H9 (cell line): ENCODE results near the gene SLC14A1. TPM values are rescaled to one million over a fixed set of nuclear protein-coding genes. Genes with fewer than 3 reads are reported as not detected.

Source experiments
- DNase-seq: peaks from one replicate; pipeline ENCODE4 v3.0.0-alpha.2; 2017
- H2AFZ ChIP-seq: one replicate; pipeline ENCODE4 v1.6.1; 2013; ENCODE audit warnings: mild to moderate bottlenecking, low read length, control low read depth, moderate library complexity
- H2AK5ac ChIP-seq: 2 replicates; pipeline ENCODE4 v1.6.1; 2013; ENCODE audit warnings: low read length, control low read depth, mixed read lengths; ENCODE audit not compliant: insufficient read length
- H2BK120ac ChIP-seq: one replicate; pipeline ENCODE4 v1.6.1; 2013; ENCODE audit warnings: low read depth, mild to moderate bottlenecking, low read length, control low read depth, inconsistent platforms; ENCODE audit not compliant: poor library complexity, severe bottlenecking
- H2BK12ac ChIP-seq: 2 replicates; pipeline ENCODE4 v1.6.1; 2013; ENCODE audit warnings: low read length, control low read depth, mixed read lengths, low read depth; ENCODE audit not compliant: insufficient read length
- H2BK15ac ChIP-seq: 2 replicates; pipeline ENCODE4 v1.6.1; 2013; ENCODE audit warnings: low read depth, low read length, control low read depth
- H2BK20ac ChIP-seq: one replicate; pipeline ENCODE4 v1.6.1; 2013; ENCODE audit warnings: low read depth, mild to moderate bottlenecking, low read length, control low read depth, inconsistent platforms; ENCODE audit not compliant: poor library complexity, severe bottlenecking
- H2BK5ac ChIP-seq: 2 replicates; pipeline ENCODE4 v1.6.1; 2013; ENCODE audit warnings: low read length, control low read depth, mixed read lengths; ENCODE audit not compliant: insufficient read length
- H3K14ac ChIP-seq: 2 replicates; pipeline ENCODE4 v1.6.1; 2013; ENCODE audit warnings: low read length, control low read depth; ENCODE audit not compliant: insufficient read depth
- H3K18ac ChIP-seq: 2 replicates; pipeline ENCODE4 v1.6.1; 2013; ENCODE audit warnings: low read depth, mild to moderate bottlenecking, mixed read lengths, low read length, control low read depth; ENCODE audit not compliant: insufficient read length
- H3K23ac ChIP-seq: 2 replicates; pipeline ENCODE4 v1.6.1; 2013; ENCODE audit warnings: low read length, control low read depth, mixed read lengths, low read depth; ENCODE audit not compliant: insufficient read length
- H3K23me2 ChIP-seq: 2 replicates; pipeline ENCODE4 v1.6.1; 2013; ENCODE audit warnings: low read depth, mild to moderate bottlenecking, mixed read lengths, low read length, control low read depth; ENCODE audit not compliant: insufficient read length, poor library complexity, severe bottlenecking
- H3K27ac ChIP-seq: 2 replicates; pipeline ENCODE4 v1.5.1; 2013; ENCODE audit warnings: low read length, control low read depth, mixed read lengths, low read depth; ENCODE audit not compliant: insufficient read length
- H3K27me3 ChIP-seq: 2 replicates; pipeline ENCODE4 v1.6.1; 2013; ENCODE audit warnings: low read length, control low read depth, inconsistent platforms; ENCODE audit not compliant: insufficient read depth
- H3K4ac ChIP-seq: 2 replicates; pipeline ENCODE4 v1.6.1; 2013; ENCODE audit warnings: low read depth, mild to moderate bottlenecking, control low read depth, inconsistent platforms, low read length, moderate library complexity
- H3K4me1 ChIP-seq: 2 replicates; pipeline ENCODE4 v1.6.1; 2013; ENCODE audit warnings: low read length, control low read depth, inconsistent platforms; ENCODE audit not compliant: insufficient read depth
- H3K4me2 ChIP-seq: 2 replicates; pipeline ENCODE4 v1.6.1; 2013; ENCODE audit warnings: low read length, control low read depth, mixed read lengths; ENCODE audit not compliant: insufficient read length, insufficient read depth
- H3K56ac ChIP-seq: 2 replicates; pipeline ENCODE4 v1.6.1; 2013; ENCODE audit warnings: low read depth, mild to moderate bottlenecking, mixed read lengths, low read length, control low read depth; ENCODE audit not compliant: insufficient read length
- H3K79me1 ChIP-seq: 2 replicates; pipeline ENCODE4 v1.6.1; 2013; ENCODE audit warnings: low read depth, mild to moderate bottlenecking, moderate library complexity, low read length, control low read depth, inconsistent platforms; ENCODE audit not compliant: insufficient read depth, poor library complexity, severe bottlenecking
- H3K79me2 ChIP-seq: 2 replicates; pipeline ENCODE4 v1.6.1; 2013; ENCODE audit warnings: low read length, control low read depth, inconsistent platforms; ENCODE audit not compliant: insufficient read depth
- H3K9ac ChIP-seq: 2 replicates; pipeline ENCODE4 v1.6.1; 2013; ENCODE audit warnings: low read length, control low read depth, mixed read lengths; ENCODE audit not compliant: insufficient read length; ENCODE audit errors: extremely low read depth
- H3K9me3 ChIP-seq: one replicate; pipeline ENCODE4 v1.6.1; 2013; ENCODE audit warnings: low read depth, low read length, inconsistent platforms; ENCODE audit not compliant: control insufficient read depth
- H3T11ph ChIP-seq: one replicate; pipeline ENCODE4 v1.6.1; 2013; ENCODE audit warnings: mild to moderate bottlenecking, low read length, control low read depth, inconsistent platforms
- H4K20me1 ChIP-seq: one replicate; pipeline ENCODE4 v1.6.1; 2013; ENCODE audit not compliant: control insufficient read depth, insufficient read length, insufficient read depth
- H4K5ac ChIP-seq: 2 replicates; pipeline ENCODE4 v1.6.1; 2013; ENCODE audit warnings: low read depth, mild to moderate bottlenecking, mixed read lengths, low read length, control low read depth; ENCODE audit not compliant: insufficient read length
- H4K8ac ChIP-seq: replicated peaks from 2 replicates; pipeline ENCODE4 v1.6.1; 2013; ENCODE audit warnings: low read length, control low read depth, mixed read lengths, low read depth; ENCODE audit not compliant: insufficient read length
- H4K91ac ChIP-seq: 2 replicates; pipeline ENCODE4 v1.6.1; 2013; ENCODE audit warnings: low read depth, mild to moderate bottlenecking, moderate library complexity, mixed read lengths, low read length, control low read depth; ENCODE audit not compliant: insufficient read length
- H3K27ac Mint-ChIP-seq, 3 experiments: 2 replicates in 2 of 3; 3 replicates in 1 of 3; pipeline ENCODE4 v1.8.0; 2020 to 2021; ENCODE audit warnings: mixed read lengths in 3 of 3, mild to moderate bottlenecking in 1 of 3, moderate library complexity in 1 of 3
- H3K27me3 Mint-ChIP-seq: 2 replicates; pipeline ENCODE4 v1.8.0; 2021; ENCODE audit warnings: low read depth, mild to moderate bottlenecking, moderate library complexity, mixed read lengths
- H3K36me3 Mint-ChIP-seq, 3 experiments: 2 replicates in 2 of 3; 3 replicates in 1 of 3; pipeline ENCODE4 v1.8.0; 2020 to 2021; ENCODE audit warnings: low read depth in 3 of 3, mixed read lengths in 3 of 3; ENCODE audit not compliant: insufficient read depth in 1 of 3
- H3K4me1 Mint-ChIP-seq, 2 experiments: 2 replicates each; pipeline ENCODE4 v1.8.0; 2020; ENCODE audit warnings: mixed read lengths in 2 of 2
- H3K4me3 Mint-ChIP-seq, 2 experiments: 2 replicates in 1 of 2; 3 replicates in 1 of 2; pipeline ENCODE4 v1.8.0; 2020 to 2021; ENCODE audit warnings: mild to moderate bottlenecking in 2 of 2, mixed read lengths in 2 of 2, moderate library complexity in 1 of 2
- H3K9me3 Mint-ChIP-seq, 2 experiments: 2 replicates in 1 of 2; 3 replicates in 1 of 2; pipeline ENCODE4 v1.8.0; 2020; ENCODE audit warnings: mild to moderate bottlenecking in 2 of 2, mixed read lengths in 2 of 2, moderate library complexity in 1 of 2
- CTCF ChIP-seq: fragments of 200-600 bp; sonication (generic); conservative IDR thresholded peaks from 3 replicates; pipeline ENCODE4 v1.8.0; 2021; ENCODE audit warnings: antibody characterized with exemption, mild to moderate bottlenecking
- WGBS: extraction: QIAGEN DNeasy Blood & Tissue Kit; methylation state at CpG from one replicate; pipeline ENCODE4 v1.1.7; 2013; ENCODE audit warnings: missing lambda C conversion rate, low lambda C conversion rate, mixed read lengths; ENCODE audit not compliant: insufficient read length; ENCODE audit errors: extremely low coverage; 5-methylcytosine and 5-hydroxymethylcytosine counted together
- total RNA-seq: library from RNA; stranded (reverse); gene quantifications from 2 replicates; pipeline ENCODE4 v1.2.1, GENCODE V29; 2021

Gene SLC14A1
- total RNA-seq, 1 experiment from 2014 or later = not detected

GRCh38 chr18:45753286-45753685, 29.3 kb downstream of the SLC14A1 start:
- H2BK20ac ChIP-seq = no peak overlapping the region
- H4K91ac ChIP-seq = no peak overlapping the region
- no peak overlapping the region for H3K56ac ChIP-seq
- H2AK5ac ChIP-seq = no peak overlapping the region
- no peaks in the 10 kb centered on the region for H3K79me2 ChIP-seq
- H4K20me1 ChIP-seq = no peaks in the 10 kb centered on the region
- H2BK120ac ChIP-seq = no peak overlapping the region
- no peaks in the 10 kb centered on the region for H3K79me1 ChIP-seq
- H4K8ac ChIP-seq = no peak overlapping the region
- H3K14ac ChIP-seq = no peak overlapping the region
- no peaks in the 10 kb centered on the region for H3K9me3 ChIP-seq
- H3T11ph ChIP-seq = no peak overlapping the region
- H2BK15ac ChIP-seq = no peak overlapping the region
- H2BK12ac ChIP-seq = no peak overlapping the region
- Mint-ChIP-seq H3K4me1 (peaks cover 23 to 28% of the 10 kb centered on the region in 2 experiments), H3K9me3 (peaks cover 2 to 4% of the 10 kb centered on the region in 2 experiments; a peak in 2 of 5 replicates), H3K36me3 (peaks cover 3 to 17% (median 5%) of the 10 kb centered on the region in 3 experiments; a peak in 6 of 7 replicates), H3K27ac (no peak overlapping the region), H3K4me3 (no peak overlapping the region), H3K27me3 (no peaks in the 10 kb centered on the region; the same call in 1 of the 2 replicates)
- no peaks in the 10 kb centered on the region for H3K4me1 ChIP-seq
- no peak for DNase-seq
- no peak overlapping the region for H2BK5ac ChIP-seq
- WGBS = no CpG with 5 or more reads among the region's 1 CpG
- H3K23ac ChIP-seq = no peak overlapping the region
- H3K9ac ChIP-seq = no peak overlapping the region
- H3K27me3 ChIP-seq = no peaks in the 10 kb centered on the region
- no peak overlapping the region for H3K4me2 ChIP-seq
- TF ChIP-seq CTCF = no peak
- H4K5ac ChIP-seq = no peak overlapping the region
- H3K27ac ChIP-seq = no peak overlapping the region
- no peak overlapping the region for H2AFZ ChIP-seq
- H3K18ac ChIP-seq = no peak overlapping the region
- no peak overlapping the region for H3K4ac ChIP-seq
- no peaks in the 10 kb centered on the region for H3K23me2 ChIP-seq
